Measurements from ENCODE around the gene ACSS1.

DNA sequence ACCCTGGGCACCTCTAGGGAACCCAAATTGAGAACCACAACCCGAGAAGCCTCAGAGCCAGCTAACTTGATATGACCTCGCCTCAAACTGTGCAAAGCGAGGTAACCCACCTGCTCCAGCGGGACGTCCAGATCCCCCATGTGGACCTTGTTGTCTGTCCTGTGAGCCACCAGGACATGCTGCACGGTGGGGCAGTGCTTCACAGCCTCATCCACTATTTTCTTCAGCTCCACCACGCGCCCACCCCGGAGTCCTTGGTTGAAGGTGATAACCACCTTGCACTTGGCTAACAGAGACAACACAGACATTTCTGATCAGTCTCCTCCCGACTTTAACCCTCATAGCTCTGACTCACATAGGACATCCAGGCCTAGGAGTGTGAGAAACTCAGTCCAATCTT, 34.6 kb downstream of the ACSS1 start:
- TF ChIP-seq, protein P1, sequence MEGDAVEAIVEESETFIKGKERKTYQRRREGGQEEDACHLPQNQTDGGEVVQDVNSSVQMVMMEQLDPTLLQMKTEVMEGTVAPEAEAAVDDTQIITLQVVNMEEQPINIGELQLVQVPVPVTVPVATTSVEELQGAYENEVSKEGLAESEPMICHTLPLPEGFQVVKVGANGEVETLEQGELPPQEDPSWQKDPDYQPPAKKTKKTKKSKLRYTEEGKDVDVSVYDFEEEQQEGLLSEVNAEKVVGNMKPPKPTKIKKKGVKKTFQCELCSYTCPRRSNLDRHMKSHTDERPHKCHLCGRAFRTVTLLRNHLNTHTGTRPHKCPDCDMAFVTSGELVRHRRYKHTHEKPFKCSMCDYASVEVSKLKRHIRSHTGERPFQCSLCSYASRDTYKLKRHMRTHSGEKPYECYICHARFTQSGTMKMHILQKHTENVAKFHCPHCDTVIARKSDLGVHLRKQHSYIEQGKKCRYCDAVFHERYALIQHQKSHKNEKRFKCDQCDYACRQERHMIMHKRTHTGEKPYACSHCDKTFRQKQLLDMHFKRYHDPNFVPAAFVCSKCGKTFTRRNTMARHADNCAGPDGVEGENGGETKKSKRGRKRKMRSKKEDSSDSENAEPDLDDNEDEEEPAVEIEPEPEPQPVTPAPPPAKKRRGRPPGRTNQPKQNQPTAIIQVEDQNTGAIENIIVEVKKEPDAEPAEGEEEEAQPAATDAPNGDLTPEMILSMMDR (conservative IDR thresholded peaks at IDR 0.05): no peak
- no peak for TF ChIP-seq ZFX (IDR thresholded peaks at IDR 0.05)
